Cardiac fibroblast (primary cell): ENCODE data around the gene CHRNB4.

ENCODE experiments used
- DNase-seq, 2 donors: peaks; one replicate each; pipeline versions ENCODE4 v3.0.0 to v3.0.0-alpha.2; 2010; ENCODE audit warnings: low read depth in 2 of 2
- H3K4me3 ChIP-seq, 2 donors: replicated peaks in 1 of 2; 1 replicate in 1 of 2; 2 replicates in 1 of 2; pipeline ENCODE4 v1.5.1; 2011; ENCODE audit warnings: low read depth in 2 of 2, low read length in 2 of 2, mild to moderate bottlenecking in 2 of 2, moderate library complexity in 1 of 2
- CTCF ChIP-seq: IDR thresholded peaks from one replicate; pipeline ENCODE4 v1.5.1; 2011; ENCODE audit warnings: low read depth, mild to moderate bottlenecking, low read length, inconsistent platforms

The CHRNB4 gene

GRCh38 chr15:78603467-78603866, 37.5 kb downstream of the CHRNB4 start:
- no peak for DNase-seq

GRCh38 chr15:78599189-78599588, 41.8 kb downstream of the CHRNB4 start:
- no peak for TF ChIP-seq CTCF
- no peak overlapping the region for H3K4me3 ChIP-seq
- no peak for DNase-seq

More at GRCh38 chr15:78603467-78603866, 37.5 kb downstream of the CHRNB4 start:
- H3K4me3 ChIP-seq, result no peak overlapping the region
- no peak for TF ChIP-seq CTCF

- DNase-seq, result no peak
- TF ChIP-seq CTCF, result no peak
- no peak overlapping the region for H3K4me3 ChIP-seq
Measured at GRCh38 chr15:78598348-78598747, 42.7 kb downstream of the CHRNB4 start.

GRCh38 chr15:78597583-78597982, 43.4 kb downstream of the CHRNB4 start:
- H3K4me3 ChIP-seq, result no peak overlapping the region
- no peak for TF ChIP-seq CTCF
- DNase-seq, result no peak

- no peak overlapping the region for H3K4me3 ChIP-seq
- no peak for DNase-seq
- TF ChIP-seq CTCF, result no peak
Measured at GRCh38 chr15:78574944-78575343, 66.1 kb downstream of the CHRNB4 start.
